ENCODE measurements around the gene ERBB4.

DNA sequence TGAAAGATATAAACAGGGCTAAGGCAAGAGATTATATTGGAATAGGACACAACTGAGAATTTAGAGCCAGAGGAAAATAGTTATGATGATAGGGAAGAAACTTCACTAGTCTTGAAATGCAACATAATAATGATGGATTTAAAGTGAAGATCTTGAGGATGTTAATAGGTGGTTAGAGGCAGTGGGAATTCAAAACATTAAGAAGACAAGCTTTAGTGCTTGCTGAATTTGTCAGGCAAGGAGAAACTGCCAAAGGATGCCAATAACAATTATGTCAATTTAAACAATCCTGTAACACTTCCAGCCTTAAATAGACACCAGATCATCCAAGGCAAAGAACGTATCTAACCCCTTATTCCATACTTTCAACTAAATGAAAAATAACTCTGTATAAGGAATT, 330.1 kb downstream of the ERBB4 start:
- TF ChIP-seq POLR2A (IDR thresholded peaks at IDR 0.05) = no peak
- TF ChIP-seq, protein P1, sequence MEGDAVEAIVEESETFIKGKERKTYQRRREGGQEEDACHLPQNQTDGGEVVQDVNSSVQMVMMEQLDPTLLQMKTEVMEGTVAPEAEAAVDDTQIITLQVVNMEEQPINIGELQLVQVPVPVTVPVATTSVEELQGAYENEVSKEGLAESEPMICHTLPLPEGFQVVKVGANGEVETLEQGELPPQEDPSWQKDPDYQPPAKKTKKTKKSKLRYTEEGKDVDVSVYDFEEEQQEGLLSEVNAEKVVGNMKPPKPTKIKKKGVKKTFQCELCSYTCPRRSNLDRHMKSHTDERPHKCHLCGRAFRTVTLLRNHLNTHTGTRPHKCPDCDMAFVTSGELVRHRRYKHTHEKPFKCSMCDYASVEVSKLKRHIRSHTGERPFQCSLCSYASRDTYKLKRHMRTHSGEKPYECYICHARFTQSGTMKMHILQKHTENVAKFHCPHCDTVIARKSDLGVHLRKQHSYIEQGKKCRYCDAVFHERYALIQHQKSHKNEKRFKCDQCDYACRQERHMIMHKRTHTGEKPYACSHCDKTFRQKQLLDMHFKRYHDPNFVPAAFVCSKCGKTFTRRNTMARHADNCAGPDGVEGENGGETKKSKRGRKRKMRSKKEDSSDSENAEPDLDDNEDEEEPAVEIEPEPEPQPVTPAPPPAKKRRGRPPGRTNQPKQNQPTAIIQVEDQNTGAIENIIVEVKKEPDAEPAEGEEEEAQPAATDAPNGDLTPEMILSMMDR (IDR thresholded peaks at IDR 0.05) = no peak

Data from Peyer's patch (tissue), 4 donors.